ENCODE measurements around the gene LSS. TPM values are rescaled to one million over a fixed set of nuclear protein-coding genes. Genes with fewer than 3 reads are reported as not detected.

LSS gene
- total and polyA plus RNA-seq, 2 of the 4 experiments (the other 2 are of a cell fraction), result 43.4 to 58.1 TPM

DNA sequence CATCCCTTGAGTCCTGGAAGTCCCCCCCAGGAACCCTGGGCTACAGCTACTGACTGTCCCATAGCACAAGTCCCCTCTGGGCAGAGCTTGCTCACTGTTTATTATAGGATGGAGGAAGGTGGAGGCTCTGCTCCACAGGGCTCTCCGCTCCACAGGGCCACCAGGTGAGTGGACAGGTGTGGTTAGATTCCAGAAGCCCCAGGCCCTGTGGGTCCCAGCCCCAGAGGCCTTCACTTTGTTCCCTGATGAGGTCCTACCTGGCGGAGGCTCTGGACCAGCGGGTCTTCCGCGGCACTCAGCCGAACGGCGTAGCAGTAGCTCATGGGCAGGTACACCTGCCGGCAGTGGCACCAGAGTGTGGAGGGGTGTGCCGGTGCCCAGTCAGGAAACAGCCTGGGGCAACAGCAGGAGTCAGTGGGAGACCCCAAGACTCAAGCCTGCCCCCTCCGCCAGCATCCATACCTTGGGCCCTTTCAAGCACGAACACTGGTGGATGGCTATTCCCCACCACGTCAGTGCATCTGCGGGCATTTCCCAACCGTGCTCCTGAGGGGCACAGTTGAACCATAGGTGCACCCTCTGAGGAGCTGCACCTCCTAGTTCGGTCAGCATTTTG lies 12.3 kb downstream of the LSS start:
- H3K4me3 ChIP-seq (ENCODE audit: insufficient read depth, low read depth, low read length), result no peak overlapping the region
- no peak overlapping the region for H3K14ac ChIP-seq (replicated peaks; ENCODE audit: low read depth, low read length)
- in situ Hi-C loops (cut with MboI; ENCODE audit: low sequenced_read_pairs) (no loop called here), intact Hi-C loops (cut with micrococcal nuclease) (no loop called here), dilution Hi-C loops (cut with HindIII; ENCODE audit: low sequenced_read_pairs, unreplicated experiment) (no loop called here)
- TF ChIP-seq, protein P1, sequence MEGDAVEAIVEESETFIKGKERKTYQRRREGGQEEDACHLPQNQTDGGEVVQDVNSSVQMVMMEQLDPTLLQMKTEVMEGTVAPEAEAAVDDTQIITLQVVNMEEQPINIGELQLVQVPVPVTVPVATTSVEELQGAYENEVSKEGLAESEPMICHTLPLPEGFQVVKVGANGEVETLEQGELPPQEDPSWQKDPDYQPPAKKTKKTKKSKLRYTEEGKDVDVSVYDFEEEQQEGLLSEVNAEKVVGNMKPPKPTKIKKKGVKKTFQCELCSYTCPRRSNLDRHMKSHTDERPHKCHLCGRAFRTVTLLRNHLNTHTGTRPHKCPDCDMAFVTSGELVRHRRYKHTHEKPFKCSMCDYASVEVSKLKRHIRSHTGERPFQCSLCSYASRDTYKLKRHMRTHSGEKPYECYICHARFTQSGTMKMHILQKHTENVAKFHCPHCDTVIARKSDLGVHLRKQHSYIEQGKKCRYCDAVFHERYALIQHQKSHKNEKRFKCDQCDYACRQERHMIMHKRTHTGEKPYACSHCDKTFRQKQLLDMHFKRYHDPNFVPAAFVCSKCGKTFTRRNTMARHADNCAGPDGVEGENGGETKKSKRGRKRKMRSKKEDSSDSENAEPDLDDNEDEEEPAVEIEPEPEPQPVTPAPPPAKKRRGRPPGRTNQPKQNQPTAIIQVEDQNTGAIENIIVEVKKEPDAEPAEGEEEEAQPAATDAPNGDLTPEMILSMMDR (conservative IDR thresholded peaks at IDR 0.05; ENCODE audit: low read depth, low read length), result no peak
- TF ChIP-seq, protein P2, sequence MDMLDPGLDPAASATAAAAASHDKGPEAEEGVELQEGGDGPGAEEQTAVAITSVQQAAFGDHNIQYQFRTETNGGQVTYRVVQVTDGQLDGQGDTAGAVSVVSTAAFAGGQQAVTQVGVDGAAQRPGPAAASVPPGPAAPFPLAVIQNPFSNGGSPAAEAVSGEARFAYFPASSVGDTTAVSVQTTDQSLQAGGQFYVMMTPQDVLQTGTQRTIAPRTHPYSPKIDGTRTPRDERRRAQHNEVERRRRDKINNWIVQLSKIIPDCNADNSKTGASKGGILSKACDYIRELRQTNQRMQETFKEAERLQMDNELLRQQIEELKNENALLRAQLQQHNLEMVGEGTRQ (IDR thresholded peaks at IDR 0.05; ENCODE audit: low read depth, low read length), result no peak
- no peak for TF ChIP-seq BHLHE40 (IDR thresholded peaks at IDR 0.05; ENCODE audit: low read depth, low read length)
- no peak for TF ChIP-seq POLR2A (IDR thresholded peaks at IDR 0.05; ENCODE audit: low read depth, low read length)
- no peak for TF ChIP-seq MAFK (IDR thresholded peaks at IDR 0.05; ENCODE audit: low read depth, low read length)
- TF ChIP-seq SMC3 (IDR thresholded peaks at IDR 0.05; ENCODE audit: low read depth, low read length), result no peak
- no peak overlapping the region for H4K8ac ChIP-seq (ENCODE audit: low read depth in 2 of 2, low read length in 2 of 2)
- peak overlapping the region; percentile 42 for H2AK9ac ChIP-seq (replicated peaks; ENCODE audit: low read depth, low read length, poor library complexity)
- no peak overlapping the region for H3K4me2 ChIP-seq (ENCODE audit: low read depth, low read length)
- WGBS, 2 experiments (ENCODE audit: extremely low coverage in 2 of 2, insufficient read length in 1 of 2), result 95% methylated on average over 14 of the region's 16 CpGs; no CpG with 5 or more reads in 1 of the 2 experiments
- 0 out of 2 replicates have a peak, but pooled peaks cover 4% of the 10 kb centered on the region for H3K9me1 ChIP-seq (ENCODE audit: insufficient read depth, low read length)
- CTCF ChIA-PET, result no interaction called here
- POLR2A ChIA-PET (ENCODE audit: unreplicated experiment), result no interaction called here
- H3K4ac ChIP-seq (ENCODE audit: low read depth, low read length), result no peak overlapping the region
- no peak overlapping the region for H2BK15ac ChIP-seq (ENCODE audit: low read depth, low read length)
- no peak overlapping the region for H2AK5ac ChIP-seq (ENCODE audit: low read depth, low read length)
- DNase-seq (no peak), ATAC-seq (ENCODE audit: low read depth) (no peak)
- BruUV-seq (replicated peaks), result no TSS peak
- peaks cover 8 to 16% of the 10 kb centered on the region in 2 experiments; a peak in 3 of 4 replicates for H3K79me1 ChIP-seq (ENCODE audit: low read depth in 1 of 2, low read length in 2 of 2)
- no peak overlapping the region for H2BK5ac ChIP-seq (ENCODE audit: low read depth, low read length, poor library complexity, severe bottlenecking)
- H3K18ac ChIP-seq (ENCODE audit: low read depth, low read length), result no peak overlapping the region
- H3K9me3 ChIP-seq (ENCODE audit: control insufficient read depth, insufficient read depth, low read length), result no peaks in the 10 kb centered on the region
- no peaks in the 10 kb centered on the region for H3K4me1 ChIP-seq (ENCODE audit: control insufficient read depth, insufficient read depth, low read length)
- no peak overlapping the region for H2AFZ ChIP-seq (replicated peaks; ENCODE audit: low read length, poor library complexity)
- H4K5ac ChIP-seq (ENCODE audit: low read depth, low read length), result no peak overlapping the region
- no peak overlapping the region for H3K23ac ChIP-seq (ENCODE audit: low read depth, low read length)
- H3K36me3 ChIP-seq (ENCODE audit: control insufficient read depth, insufficient read depth, low read length), result peaks cover 38% of the 10 kb centered on the region
- no peak overlapping the region for H3K27ac ChIP-seq (ENCODE audit: insufficient read depth, low read length)
- H3K56ac ChIP-seq (ENCODE audit: extremely low read depth, insufficient read depth, low read length), result no peak overlapping the region
- H2BK20ac ChIP-seq (ENCODE audit: low read depth, low read length), result no peak overlapping the region
- peaks cover 12% of the 10 kb centered on the region for H4K20me1 ChIP-seq (ENCODE audit: insufficient read depth, low read length)
- no peak overlapping the region for H3K9ac ChIP-seq (ENCODE audit: low read depth, low read length)
- H4K91ac ChIP-seq (ENCODE audit: insufficient read depth, low read depth, low read length), result no peak overlapping the region
- H2BK120ac ChIP-seq (ENCODE audit: low read depth, low read length), result no peak overlapping the region
- no peaks in the 10 kb centered on the region for H3K27me3 ChIP-seq (ENCODE audit: control insufficient read depth, insufficient read depth, low read length)
